Gastrocnemius medialis (tissue), 4 donors: ENCODE data around the gene ZNF99. TPM values are rescaled to one million over a fixed set of nuclear protein-coding genes. Genes with fewer than 3 reads are reported as not detected.
A peak's percentile ranks its signal among the peaks of the same experiment; 100 is the strongest.

Experiments
- ATAC-seq, 2 donors: fragments of 150-250 bp; one replicate each; pipeline ENCODE4 v1.9.1; 2016
- DNase-seq, 2 donors: peaks; one replicate each; pipeline ENCODE4 v3.0.0-alpha.2; 2019
- H3K27ac ChIP-seq, 4 donors: fragments of 200-600 bp; sonication (generic); 1 replicate in 1 of 4; 2 replicates in 3 of 4; pipeline ENCODE4 v1.5.1; 2016 to 2018; ENCODE audit warnings: mild to moderate bottlenecking in 2 of 4, moderate library complexity in 1 of 4
- H3K27me3 ChIP-seq, 3 donors: fragments of 200-600 bp; sonication (generic) in 2 of 3; 1 replicate in 1 of 3; 2 replicates in 2 of 3; pipeline versions ENCODE4 v1.5.1 to v1.6.0; 2016 to 2019; ENCODE audit warnings: mild to moderate bottlenecking in 1 of 3, moderate library complexity in 1 of 3
- H3K36me3 ChIP-seq, 2 donors: fragments of 200-600 bp; sonication (generic) in 1 of 2; one replicate each; pipeline ENCODE4 v1.5.1; 2017 to 2018
- H3K4me1 ChIP-seq, 2 donors: fragments of 200-600 bp; sonication (generic) in 1 of 2; one replicate each; pipeline ENCODE4 v1.5.1; 2016 to 2017; ENCODE audit warnings: mild to moderate bottlenecking in 2 of 2
- H3K4me3 ChIP-seq, 4 donors: fragments of 200-600 bp; sonication (generic) in 3 of 4; 1 replicate in 1 of 4; 2 replicates in 3 of 4; pipeline ENCODE4 v1.5.1; 2016 to 2019; ENCODE audit warnings: mild to moderate bottlenecking in 2 of 4
- H3K9me3 ChIP-seq, 3 donors: fragments of 200-600 bp; sonication (generic) in 2 of 3; 1 replicate in 1 of 3; 2 replicates in 2 of 3; pipeline ENCODE4 v1.5.1; 2016 to 2019
- CTCF ChIP-seq, 5 experiments: fragments of 450-650 bp in 3 of 5; fragments of 200-600 bp in 2 of 5; sonication (generic) in 2 of 5; IDR thresholded peaks in 4 of 5; conservative IDR thresholded peaks in 1 of 5; 1 replicate in 4 of 5; 2 replicates in 1 of 5; pipeline ENCODE4 v1.5.1; 2016 to 2019; ENCODE audit warnings: antibody characterized with exemption in 5 of 5, mild to moderate bottlenecking in 3 of 5, moderate library complexity in 3 of 5
- POLR2A ChIP-seq, 2 donors: fragments of 450-650 bp; IDR thresholded peaks; one replicate each; pipeline ENCODE4 v1.6.1; 2017; ENCODE audit warnings: antibody characterized with exemption in 2 of 2, mild to moderate bottlenecking in 2 of 2, moderate library complexity in 2 of 2
- in situ Hi-C, 4 donors: fragments of 200-750 bp; cut with MboI; loops; one replicate each; pipeline versions ENCODE4 v1.15.0 to v1.8.0; 2017; ENCODE audit warnings: low sequenced_read_pairs in 4 of 4
- intact Hi-C: fragments of 100-400 bp; cut with DNase I; formaldehyde crosslinking; loops from one replicate; pipeline ENCODE4 v1.15.1; 2023; ENCODE audit warnings: low total_unique reads
- total RNA-seq, 4 donors: library from RNA; depleted of rRNA; stranded (reverse); fragments of >200 nt; gene quantifications; one replicate each; pipeline versions ENCODE4 v1.1.0 to v1.2.3, GENCODE V29; 2016

ZNF99 gene
- under 1 TPM in 2 of 4 donors, not detected in 2; 0.03 to 0.05 TPM for total RNA-seq

GRCh38 chr19:22783651-22784410 is at the start of gene ZNF99:
Gene ZNF99 (minus strand): TSS chr19:22784151. CDS start chr19:22784016, 135 bp downstream.
- DNase-seq (peak; percentile 15 to 18), ATAC-seq (no peak)
- H3K4me1 ChIP-seq, result no peaks in the 10 kb centered on the region
- in situ Hi-C loops, result no loop called here
- H3K27ac ChIP-seq, result no peak within 1 kb of the TSS
- no peaks in the 10 kb centered on the region for H3K9me3 ChIP-seq
- TF ChIP-seq CTCF (IDR thresholded peaks at IDR 0.05 in 4 of 5, conservative IDR thresholded peaks at IDR 0.05 in 1 of 5) (no peak), POLR2A (IDR thresholded peaks at IDR 0.05) (no peak)
- H3K27me3 ChIP-seq, result no peaks in the 10 kb centered on the region
- intact Hi-C loops, result no loop called here
- H3K4me3 ChIP-seq, result peak within 1 kb of the TSS; percentile 13 to 50 (median 28)
- H3K36me3 ChIP-seq, result no peaks in the 10 kb centered on the region

GRCh38 chr19:22832031-22832762 is 48.2 kb upstream of the ZNF99 start, which contains the start of gene ZNF723:
Gene ZNF723 (plus strand): TSS chr19:22832291. CDS start chr19:22832380, 89 bp downstream.
- TF ChIP-seq POLR2A (IDR thresholded peaks at IDR 0.05), result no peak
- TF ChIP-seq CTCF (IDR thresholded peaks at IDR 0.05 in 4 of 5, conservative IDR thresholded peaks at IDR 0.05 in 1 of 5), result no peak
- Histone ChIP-seq H3K9me3 (no peaks in the 10 kb centered on the region), H3K4me1 (no peaks in the 10 kb centered on the region), H3K36me3 (no peaks in the 10 kb centered on the region), H3K27ac (no peak within 1 kb of the TSS), H3K4me3 (no peak within 1 kb of the TSS), H3K27me3 (no peaks in the 10 kb centered on the region)
- in situ Hi-C loops (no loop called here), intact Hi-C loops (no loop called here)
- ATAC-seq (no peak), DNase-seq (no peak)

GRCh38 chr19:22831211-22831610 is 47.3 kb upstream of the ZNF99 start:
- Histone ChIP-seq H3K27me3 (no peaks in the 10 kb centered on the region), H3K4me1 (no peaks in the 10 kb centered on the region), H3K36me3 (no peaks in the 10 kb centered on the region), H3K9me3 (no peaks in the 10 kb centered on the region), H3K27ac (no peak overlapping the region), H3K4me3 (no peak overlapping the region)
- in situ Hi-C loops (no loop called here), intact Hi-C loops (no loop called here)
- TF ChIP-seq POLR2A (IDR thresholded peaks at IDR 0.05) (no peak), CTCF (IDR thresholded peaks at IDR 0.05 in 4 of 5, conservative IDR thresholded peaks at IDR 0.05 in 1 of 5) (no peak)
- no peak for ATAC-seq
- DNase-seq, result no peak

- ATAC-seq, result no peak
- in situ Hi-C loops, result no loop called here
- no peak for DNase-seq
- Histone ChIP-seq H3K4me1 (no peaks in the 10 kb centered on the region), H3K9me3 (no peaks in the 10 kb centered on the region), H3K4me3 (no peak overlapping the region), H3K27me3 (no peaks in the 10 kb centered on the region), H3K36me3 (no peaks in the 10 kb centered on the region), H3K27ac (no peak overlapping the region)
- TF ChIP-seq CTCF (IDR thresholded peaks at IDR 0.05 in 4 of 5, conservative IDR thresholded peaks at IDR 0.05 in 1 of 5) (no peak), POLR2A (IDR thresholded peaks at IDR 0.05) (no peak)
- intact Hi-C loops, result no loop called here
Observed at GRCh38 chr19:22814124-22814523, 30.2 kb upstream of the ZNF99 start.
